Smooth muscle cell (in vitro differentiated cells): Measurements from ENCODE around the gene VKORC1L1. TPM values are rescaled to one million over a fixed set of nuclear protein-coding genes. Genes with fewer than 3 reads are reported as not detected.

Source experiments
- DNase-seq: peaks from one replicate; lab custom pipeline; 2025; ENCODE audit not compliant: unreplicated experiment; lab: John Stamatoyannopoulos, UW
- H2AFZ ChIP-seq: fragments of 200-600 bp; sonication (generic); 2 replicates; pipeline ENCODE4 v1.6.0; 2016; ENCODE audit warnings: antibody characterized with exemption, low read depth, mild to moderate bottlenecking
- H3F3A ChIP-seq: fragments of 200-600 bp; sonication (generic); 2 replicates; pipeline ENCODE4 v1.6.0; 2017; ENCODE audit warnings: antibody characterized with exemption, low read depth
- H3K27ac ChIP-seq: fragments of 200-600 bp; sonication (generic); 2 replicates; pipeline ENCODE4 v1.5.1; 2016; ENCODE audit warnings: low read depth, mild to moderate bottlenecking
- H3K27me3 ChIP-seq: fragments of 200-600 bp; sonication (generic); 2 replicates; pipeline ENCODE4 v1.6.1; 2016; ENCODE audit warnings: low read depth, mild to moderate bottlenecking
- H3K36me3 ChIP-seq: fragments of 200-600 bp; sonication (generic); 2 replicates; pipeline ENCODE4 v1.5.1; 2016; ENCODE audit warnings: low read depth
- H3K4me1 ChIP-seq: fragments of 200-600 bp; sonication (generic); 2 replicates; pipeline ENCODE4 v1.5.1; 2016; ENCODE audit warnings: low read depth
- H3K4me2 ChIP-seq: fragments of 200-600 bp; sonication (generic); 2 replicates; pipeline ENCODE4 v1.6.0; 2016; ENCODE audit warnings: mild to moderate bottlenecking
- H3K4me3 ChIP-seq: fragments of 200-600 bp; sonication (generic); 2 replicates; pipeline ENCODE4 v1.5.1; 2016; ENCODE audit warnings: mild to moderate bottlenecking
- H3K79me2 ChIP-seq: fragments of 200-600 bp; sonication (generic); 2 replicates; pipeline ENCODE4 v1.6.0; 2016; ENCODE audit warnings: low read depth, mild to moderate bottlenecking
- H3K9ac ChIP-seq: fragments of 200-600 bp; sonication (generic); 2 replicates; pipeline ENCODE4 v1.6.0; 2016; ENCODE audit warnings: low read depth
- H3K9me3 ChIP-seq: fragments of 200-600 bp; sonication (generic); replicated peaks from 2 replicates; pipeline ENCODE4 v1.5.1; 2016; ENCODE audit warnings: low read depth
- H4K20me1 ChIP-seq: fragments of 200-600 bp; sonication (generic); 2 replicates; pipeline ENCODE4 v1.6.0; 2016; ENCODE audit warnings: low read depth
- WGBS: methylation state at CpG from one replicate; pipeline ENCODE4 v1.1.7; 2016; ENCODE audit warnings: low lambda C conversion rate; 5-methylcytosine and 5-hydroxymethylcytosine counted together
- polyA plus RNA-seq: library from polyadenylated mRNA; unstranded; fragments of >200 nt; fragmentation: Nextera tagmentation; extraction: Ambion mirVana; gene quantifications from 2 replicates; pipeline ENCODE4 v1.2.1, GENCODE V29; 2016
- total RNA-seq: library from RNA; depleted of rRNA; stranded (reverse); fragments of >200 nt; gene quantifications from 2 replicates; pipeline ENCODE4 v1.2.3, GENCODE V29; 2014
- TF ChIP-seq, protein P1 (sequence below): fragments of 200-600 bp; sonication (generic); IDR thresholded peaks from 2 replicates; pipeline ENCODE4 v1.5.1; 2017; ENCODE audit warnings: borderline replicate concordance, mild to moderate bottlenecking, antibody characterized with exemption; ENCODE audit not compliant: insufficient read depth, poor library complexity, severe bottlenecking

The VKORC1L1 gene
- total and polyA plus RNA-seq, 2 experiments from 2014 or later, result 11.2 to 18.0 TPM

GRCh38 chr7:65979583-65980477 lies 107.0 kb downstream of the VKORC1L1 start:
- Histone ChIP-seq H3K27me3 (no peaks in the 10 kb centered on the region), H3F3A (no peaks in the 10 kb centered on the region), H3K9ac (no peak overlapping the region), H3K4me2 (no peak overlapping the region), H3K4me1 (no peaks in the 10 kb centered on the region), H3K79me2 (peaks cover 6% of the 10 kb centered on the region), H3K36me3 (no peaks in the 10 kb centered on the region), H3K27ac (no peak overlapping the region), H4K20me1 (no peaks in the 10 kb centered on the region), H3K4me3 (no peak overlapping the region), H2AFZ (no peak overlapping the region), H3K9me3 (no peaks in the 10 kb centered on the region)
- 98% methylated on average over 27 of the region's 29 CpGs for WGBS
- TF ChIP-seq, protein P1, sequence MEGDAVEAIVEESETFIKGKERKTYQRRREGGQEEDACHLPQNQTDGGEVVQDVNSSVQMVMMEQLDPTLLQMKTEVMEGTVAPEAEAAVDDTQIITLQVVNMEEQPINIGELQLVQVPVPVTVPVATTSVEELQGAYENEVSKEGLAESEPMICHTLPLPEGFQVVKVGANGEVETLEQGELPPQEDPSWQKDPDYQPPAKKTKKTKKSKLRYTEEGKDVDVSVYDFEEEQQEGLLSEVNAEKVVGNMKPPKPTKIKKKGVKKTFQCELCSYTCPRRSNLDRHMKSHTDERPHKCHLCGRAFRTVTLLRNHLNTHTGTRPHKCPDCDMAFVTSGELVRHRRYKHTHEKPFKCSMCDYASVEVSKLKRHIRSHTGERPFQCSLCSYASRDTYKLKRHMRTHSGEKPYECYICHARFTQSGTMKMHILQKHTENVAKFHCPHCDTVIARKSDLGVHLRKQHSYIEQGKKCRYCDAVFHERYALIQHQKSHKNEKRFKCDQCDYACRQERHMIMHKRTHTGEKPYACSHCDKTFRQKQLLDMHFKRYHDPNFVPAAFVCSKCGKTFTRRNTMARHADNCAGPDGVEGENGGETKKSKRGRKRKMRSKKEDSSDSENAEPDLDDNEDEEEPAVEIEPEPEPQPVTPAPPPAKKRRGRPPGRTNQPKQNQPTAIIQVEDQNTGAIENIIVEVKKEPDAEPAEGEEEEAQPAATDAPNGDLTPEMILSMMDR, result no peak
- DNase-seq, result no peak

GRCh38 chr7:65980478-65981250 lies 107.8 kb downstream of the VKORC1L1 start:
- H2AFZ ChIP-seq, result no peak overlapping the region
- WGBS, result 80% methylated on average over 11 of the region's 11 CpGs
- H3K27ac ChIP-seq, result no peak overlapping the region

DNA sequence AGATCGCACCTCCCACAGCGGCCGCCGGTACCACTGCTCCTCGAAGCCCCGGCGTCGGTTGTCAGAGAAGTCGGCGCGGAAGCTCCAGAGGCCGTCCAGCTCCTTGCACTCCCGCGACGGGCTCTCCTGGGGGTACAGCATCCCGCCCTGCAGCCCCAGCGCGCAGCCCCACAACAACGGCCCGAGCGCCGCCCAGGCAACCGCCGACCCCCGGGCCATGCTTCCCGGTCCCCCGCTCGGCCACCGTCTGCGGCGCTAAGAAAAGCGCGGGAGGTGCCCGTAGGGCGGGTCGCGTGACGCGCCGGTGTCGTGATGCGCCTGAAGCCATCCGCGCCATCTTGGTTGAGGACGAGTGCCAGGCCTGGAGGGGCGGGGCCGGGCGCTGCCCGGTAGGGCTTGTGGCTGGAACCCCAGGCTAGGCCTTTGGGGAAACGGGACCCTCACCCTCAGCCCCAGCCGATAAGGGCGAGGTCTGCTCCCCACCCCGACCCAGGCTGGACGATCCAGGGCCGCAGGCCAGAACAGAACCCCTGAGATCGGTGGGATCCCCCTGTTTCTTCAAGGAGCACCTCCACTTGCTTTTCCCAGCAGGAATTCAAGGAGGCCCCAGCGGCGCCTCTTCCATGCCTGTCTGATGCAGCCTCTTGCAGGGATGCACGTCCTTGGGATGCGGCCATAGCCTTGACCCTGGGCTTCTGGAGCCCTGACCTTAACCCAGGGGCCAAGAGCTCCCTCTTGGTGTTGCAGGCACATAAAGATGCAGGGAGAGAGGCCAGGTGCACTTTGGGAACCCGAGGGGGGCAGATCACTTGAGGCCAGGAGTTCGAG lies 109.3 kb downstream of the VKORC1L1 start, which contains the start of gene GUSB:
Gene GUSB, minus strand, starts transcription at position 249 of the 828 bp plus-strand sequence. Its CDS starts 30 bp downstream, at position 219.
- Histone ChIP-seq H3K36me3 (no peaks in the 10 kb centered on the region), H3K27ac (no peak within 1 kb of the TSS), H3K9me3 (no peaks in the 10 kb centered on the region), H3K4me3 (peak within 1 kb of the TSS; percentile 87), H3K27me3 (no peaks in the 10 kb centered on the region), H3F3A (no peaks in the 10 kb centered on the region), H3K9ac (peak within 1 kb of the TSS; percentile 63), H2AFZ (peak within 1 kb of the TSS; percentile 95), H3K4me2 (peak within 1 kb of the TSS; percentile 97), H3K79me2 (peaks cover 6% of the 10 kb centered on the region), H3K4me1 (no peaks in the 10 kb centered on the region), H4K20me1 (no peaks in the 10 kb centered on the region)
- WGBS, result 8% methylated on average over 60 of the region's 62 CpGs
- DNase-seq, result peak; percentile 56
- TF ChIP-seq, protein P1, result no peak

More at GRCh38 chr7:65980478-65981250, 107.8 kb downstream of the VKORC1L1 start:
- no peak for DNase-seq
- no peak overlapping the region for H3K4me2 ChIP-seq
- H4K20me1 ChIP-seq, result no peaks in the 10 kb centered on the region
- no peak overlapping the region for H3K9ac ChIP-seq
- no peaks in the 10 kb centered on the region for H3K4me1 ChIP-seq
- H3K79me2 ChIP-seq, result peaks cover 6% of the 10 kb centered on the region
- no peaks in the 10 kb centered on the region for H3K27me3 ChIP-seq
- TF ChIP-seq, protein P1, result no peak
- H3K9me3 ChIP-seq, result no peaks in the 10 kb centered on the region
- no peaks in the 10 kb centered on the region for H3F3A ChIP-seq
- no peaks in the 10 kb centered on the region for H3K36me3 ChIP-seq
- peak overlapping the region; percentile 87 for H3K4me3 ChIP-seq
